GM23248 (cell line): Measurements from ENCODE around the gene ALS2.
"Not testable (repeated sequence)": the region's sequence is repeated elsewhere in the genome, so short reads cannot be mapped to it uniquely, and the experiment has no call there.

Experiments used
- EZH2 ChIP-seq: fragments of 200-600 bp; sonication (generic); IDR thresholded peaks from 2 replicates; pipeline ENCODE4 v1.6.1; 2018; ENCODE audit warnings: antibody characterized with exemption, mild to moderate bottlenecking; ENCODE audit not compliant: insufficient read depth, poor library complexity, severe bottlenecking
- EZH2phosphoT487 ChIP-seq: fragments of 200-600 bp; sonication (generic); IDR thresholded peaks from 2 replicates; pipeline ENCODE4 v1.6.1; 2018; ENCODE audit warnings: antibody characterized with exemption, moderate library complexity, mild to moderate bottlenecking, low read depth; ENCODE audit not compliant: insufficient read depth

DNA sequence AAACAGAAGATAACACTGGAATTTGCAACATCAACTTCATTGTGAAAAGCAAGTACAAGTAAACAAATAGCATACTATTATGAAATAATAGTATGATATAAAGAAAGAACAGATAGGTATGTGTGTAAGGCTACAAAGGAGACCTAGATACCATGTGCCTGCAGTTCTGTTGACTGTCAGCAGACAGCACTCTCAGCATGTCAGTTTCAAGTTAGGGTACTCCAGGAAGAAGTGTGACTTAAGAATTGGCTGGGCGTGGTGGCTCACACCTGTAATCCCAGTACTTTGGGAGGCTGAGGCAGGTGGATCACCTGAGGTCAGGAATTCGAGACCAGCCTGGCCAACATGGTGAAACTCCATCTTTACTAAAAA lies 18.2 kb upstream of the ALS2 start:
- TF ChIP-seq EZH2, EZH2phosphoT487: not testable (repeated sequence)
